SK-N-SH (cell line): Measurements from ENCODE around the gene PRKCQ. TPM values are rescaled to one million over a fixed set of nuclear protein-coding genes. Genes with fewer than 3 reads are reported as not detected.

Source experiments
- CTCF ChIA-PET: fragments of 300-600, 350-600 bp; formaldehyde crosslinking; extraction: SDS; loops from one replicate; lab custom pipeline; 2021; lab: Yijun Ruan, JAX
- POLR2A ChIA-PET: fragments of 350-600 bp; sonication (Branson Sonifier 250); formaldehyde crosslinking; extraction: SDS; loops from one replicate; lab custom pipeline; 2020; ENCODE audit warnings: antibody characterized with exemption, inconsistent platforms; lab: Yijun Ruan, JAX
- DNase-seq: peaks from one replicate; pipeline ENCODE4 v3.0.0; 2012
- H2AFZ ChIP-seq: fragments of 200-600 bp; sonication (generic); 2 replicates; pipeline ENCODE4 v1.8.1; 2016; ENCODE audit warnings: antibody characterized with exemption, mild to moderate bottlenecking, low read depth
- H3F3A ChIP-seq: fragments of 200-600 bp; sonication (generic); replicated peaks from 2 replicates; pipeline ENCODE3; 2016; ENCODE audit warnings: antibody characterized with exemption, mild to moderate bottlenecking; ENCODE audit not compliant: insufficient read depth
- H3K27ac ChIP-seq, 2 experiments: fragments of 200-500 bp in 1 of 2; fragments of 200-600 bp in 1 of 2; sonication (Bioruptor generic) in 1 of 2; sonication (generic), shearing (Covaris generic) in 1 of 2; 2 replicates each; pipeline versions ENCODE4 v1.5.1 to v1.6.1; 2014 to 2016; ENCODE audit warnings: low read depth in 2 of 2, inconsistent platforms in 1 of 2, low read length in 1 of 2, mild to moderate bottlenecking in 1 of 2, mixed read lengths in 1 of 2
- H3K27me3 ChIP-seq: fragments of 200-600 bp; sonication (generic), shearing (Covaris generic); 2 replicates; pipeline ENCODE4 v1.6.1; 2016; ENCODE audit warnings: mixed run types; ENCODE audit not compliant: insufficient read depth
- H3K36me3 ChIP-seq, 2 experiments: fragments of 200-500 bp in 1 of 2; fragments of 200-600 bp in 1 of 2; sonication (Bioruptor generic) in 1 of 2; sonication (generic) in 1 of 2; replicated peaks in 1 of 2; 2 replicates each; pipeline versions ENCODE3 to v1.5.1; 2014 to 2016; ENCODE audit warnings: low read length in 1 of 2, mild to moderate bottlenecking in 1 of 2; ENCODE audit not compliant: insufficient read depth in 2 of 2, control insufficient read depth in 1 of 2
- H3K4me1 ChIP-seq, 2 experiments: fragments of 200-500 bp in 1 of 2; fragments of 200-600 bp in 1 of 2; sonication (Bioruptor generic) in 1 of 2; sonication (generic), shearing (Covaris generic) in 1 of 2; 2 replicates each; pipeline versions ENCODE4 v1.5.1 to v1.6.1; 2014 to 2016; ENCODE audit warnings: low read depth in 1 of 2, low read length in 1 of 2, mixed run types in 1 of 2; ENCODE audit not compliant: insufficient read depth in 2 of 2, control insufficient read depth in 1 of 2
- H3K4me2 ChIP-seq: fragments of 200-600 bp; sonication (generic), shearing (Covaris generic); 2 replicates; pipeline ENCODE4 v1.6.1; 2017; ENCODE audit warnings: mixed run types
- H3K4me3 ChIP-seq, 2 experiments: fragments of 200-500 bp in 1 of 2; fragments of 200-600 bp in 1 of 2; sonication (Bioruptor generic) in 1 of 2; sonication (generic), shearing (Covaris generic) in 1 of 2; 2 replicates each; pipeline versions ENCODE4 v1.5.1 to v1.8.1; 2014 to 2016; ENCODE audit warnings: low read depth in 2 of 2, inconsistent platforms in 1 of 2, low read length in 1 of 2, mild to moderate bottlenecking in 1 of 2, mixed read lengths in 1 of 2, moderate library complexity in 1 of 2
- H3K79me2 ChIP-seq: fragments of 200-600 bp; sonication (generic); 2 replicates; pipeline ENCODE4 v1.8.1; 2017; ENCODE audit warnings: mild to moderate bottlenecking; ENCODE audit not compliant: insufficient read depth
- H3K9ac ChIP-seq: fragments of 200-600 bp; sonication (generic); 2 replicates; pipeline ENCODE4 v1.6.1; 2017; ENCODE audit warnings: mixed run types
- H3K9me2 ChIP-seq: fragments of 200-600 bp; sonication (generic); 2 replicates; pipeline ENCODE4 v1.6.1; 2017; ENCODE audit warnings: mixed run types
- H3K9me3 ChIP-seq: fragments of 200-600 bp; sonication (generic); 2 replicates; pipeline ENCODE4 v1.6.1; 2017; ENCODE audit warnings: mixed run types, mild to moderate bottlenecking, moderate library complexity
- H4K20me1 ChIP-seq: fragments of 200-600 bp; sonication (generic); 2 replicates; pipeline ENCODE4 v1.6.1; 2017; ENCODE audit warnings: mild to moderate bottlenecking, mixed run types; ENCODE audit not compliant: insufficient read depth
- EZH2phosphoT487 ChIP-seq: fragments of 200-600 bp; sonication (generic); IDR thresholded peaks from 2 replicates; pipeline ENCODE4 v1.6.1; 2017; ENCODE audit warnings: low read depth, mixed run types, mild to moderate bottlenecking, antibody characterized with exemption, moderate library complexity, borderline replicate concordance
- MEF2A ChIP-seq: IDR thresholded peaks from 2 replicates; pipeline ENCODE4 v1.4.0; 2012; ENCODE audit warnings: low read depth, borderline replicate concordance
- RCOR1 ChIP-seq: fragments of 150-350 bp; IDR thresholded peaks from 2 replicates; pipeline ENCODE4 v1.6.1; 2017; ENCODE audit warnings: antibody characterized with exemption, low read length
- SIN3A ChIP-seq: IDR thresholded peaks from 2 replicates; pipeline ENCODE4 v1.6.1; 2012; ENCODE audit warnings: low read depth, mild to moderate bottlenecking, low read length, moderate library complexity, borderline replicate concordance
- SMC3 ChIP-seq: IDR thresholded peaks from 2 replicates; pipeline ENCODE4 v1.6.1; 2012; ENCODE audit warnings: low read depth, low read length, improper control_type of control experiment
- TAF1 ChIP-seq: IDR thresholded peaks from 2 replicates; pipeline ENCODE4 v1.6.1; 2012; ENCODE audit warnings: low read depth, mild to moderate bottlenecking, low read length, moderate library complexity, borderline replicate concordance
- TEAD4 ChIP-seq: IDR thresholded peaks from 2 replicates; pipeline ENCODE4 v1.4.0; 2012; ENCODE audit warnings: mild to moderate bottlenecking, borderline replicate concordance; ENCODE audit not compliant: insufficient read depth
- WGBS: methylation state at CpG from one replicate; pipeline ENCODE4 v1.1.6; 2017; ENCODE audit warnings: low lambda C conversion rate; 5-methylcytosine and 5-hydroxymethylcytosine counted together
- polyA plus RNA-seq, 3 experiments: library from polyadenylated mRNA; depleted of rRNA; stranded (reverse); fragments of >200 nt; gene quantifications; 2 replicates each; pipeline ENCODE4 v1.2.3, GENCODE V29; 2012
- TF ChIP-seq, protein P1 (sequence below): IDR thresholded peaks from 2 replicates; pipeline ENCODE4 v1.4.0; 2012; ENCODE audit warnings: low read depth, borderline replicate concordance
- TF ChIP-seq, protein P2 (sequence below): IDR thresholded peaks from 2 replicates; pipeline ENCODE4 v1.4.0; 2012; ENCODE audit warnings: low read depth
- TF ChIP-seq, protein P3 (sequence below): IDR thresholded peaks from 2 replicates; pipeline ENCODE4 v1.4.0; 2012; ENCODE audit warnings: low read depth, borderline replicate concordance
- TF ChIP-seq, protein P4 (sequence below): fragments of 200-600 bp; sonication (generic); IDR thresholded peaks from 2 replicates; pipeline ENCODE4 v1.6.1; 2017; ENCODE audit warnings: antibody characterized with exemption, mild to moderate bottlenecking, moderate library complexity

The PRKCQ gene
- polyA plus RNA-seq, 1 of the 3 experiments (the other 2 are of a cell fraction) = 0.18 TPM

DNA sequence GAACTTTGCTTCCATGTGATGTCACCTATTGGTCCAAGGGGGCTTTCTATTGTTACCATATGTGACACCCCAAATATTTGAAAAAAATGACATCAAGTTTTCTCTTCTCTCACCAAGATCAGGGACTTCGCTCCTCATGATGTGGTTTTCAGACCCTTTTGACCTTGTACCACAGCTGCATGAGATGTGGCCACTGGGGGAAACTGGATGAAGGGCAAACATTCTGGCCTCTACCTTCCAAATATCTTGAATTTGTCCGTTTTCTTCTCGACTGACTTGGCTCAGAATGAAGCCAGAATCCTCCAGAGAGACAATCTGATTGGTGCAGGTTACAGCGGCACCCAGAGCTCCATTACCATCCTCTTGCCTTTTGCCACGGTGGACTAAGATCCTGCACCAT lies 122.7 kb downstream of the PRKCQ start:
- Histone ChIP-seq H3K4me2 (no peak overlapping the region), H2AFZ (no peak overlapping the region), H3F3A (no peaks in the 10 kb centered on the region), H3K4me3 (no peak overlapping the region), H3K27ac (no peak overlapping the region), H4K20me1 (no peaks in the 10 kb centered on the region), H3K4me1 (no peaks in the 10 kb centered on the region), H3K9ac (no peak overlapping the region), H3K9me3 (no peaks in the 10 kb centered on the region), H3K79me2 (no peaks in the 10 kb centered on the region), H3K36me3 (no peaks in the 10 kb centered on the region), H3K27me3 (no peaks in the 10 kb centered on the region), H3K9me2 (no peaks in the 10 kb centered on the region)
- TF ChIP-seq SIN3A = no peak
- 18% methylated on average over 5 of the region's 5 CpGs for WGBS
- no peak for DNase-seq
- ChIA-PET POLR2A (no interaction called here), CTCF (interaction anchor here (0.9 kb wide), 1 partner anchor 51 kb away, joined by 3 read pairs; no protein-coding TSS in a partner anchor)

DNA sequence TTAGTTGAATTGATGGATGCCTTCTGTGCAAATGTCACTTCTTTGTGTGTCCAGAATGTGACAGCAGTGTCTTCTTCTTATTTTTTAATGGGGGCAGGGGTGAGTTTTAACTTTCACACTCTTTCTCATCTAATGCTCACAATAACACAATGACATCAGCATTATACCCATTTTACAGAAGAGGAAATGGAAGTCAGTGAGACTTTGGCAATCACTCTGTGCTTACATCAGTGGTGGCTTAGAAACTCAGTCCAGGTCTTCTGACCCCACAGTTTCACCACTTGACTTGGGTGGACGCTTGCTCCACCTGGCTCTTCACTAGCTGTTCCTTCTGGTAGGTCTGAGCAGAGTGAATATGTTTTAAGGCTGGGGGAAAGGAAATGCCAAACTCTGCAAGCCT lies 124.0 kb downstream of the PRKCQ start:
- no peak overlapping the region for H3K9ac ChIP-seq
- H3K79me2 ChIP-seq = no peaks in the 10 kb centered on the region
- 42% methylated on average over 1 of the region's 1 CpG for WGBS
- no peak overlapping the region for H3K27ac ChIP-seq
- no peak overlapping the region for H3K4me3 ChIP-seq
- H3K9me3 ChIP-seq = no peaks in the 10 kb centered on the region
- no peaks in the 10 kb centered on the region for H3K36me3 ChIP-seq
- CTCF ChIA-PET = interaction anchor here (3.0 kb wide), 1 partner anchor 11 kb away, joined by 11 read pairs; no protein-coding TSS in a partner anchor
- POLR2A ChIA-PET = no interaction called here
- no peaks in the 10 kb centered on the region for H3F3A ChIP-seq
- H4K20me1 ChIP-seq = no peaks in the 10 kb centered on the region
- no peak for DNase-seq
- no peak overlapping the region for H3K4me2 ChIP-seq
- no peak for TF ChIP-seq TEAD4
- TF ChIP-seq, protein P1, sequence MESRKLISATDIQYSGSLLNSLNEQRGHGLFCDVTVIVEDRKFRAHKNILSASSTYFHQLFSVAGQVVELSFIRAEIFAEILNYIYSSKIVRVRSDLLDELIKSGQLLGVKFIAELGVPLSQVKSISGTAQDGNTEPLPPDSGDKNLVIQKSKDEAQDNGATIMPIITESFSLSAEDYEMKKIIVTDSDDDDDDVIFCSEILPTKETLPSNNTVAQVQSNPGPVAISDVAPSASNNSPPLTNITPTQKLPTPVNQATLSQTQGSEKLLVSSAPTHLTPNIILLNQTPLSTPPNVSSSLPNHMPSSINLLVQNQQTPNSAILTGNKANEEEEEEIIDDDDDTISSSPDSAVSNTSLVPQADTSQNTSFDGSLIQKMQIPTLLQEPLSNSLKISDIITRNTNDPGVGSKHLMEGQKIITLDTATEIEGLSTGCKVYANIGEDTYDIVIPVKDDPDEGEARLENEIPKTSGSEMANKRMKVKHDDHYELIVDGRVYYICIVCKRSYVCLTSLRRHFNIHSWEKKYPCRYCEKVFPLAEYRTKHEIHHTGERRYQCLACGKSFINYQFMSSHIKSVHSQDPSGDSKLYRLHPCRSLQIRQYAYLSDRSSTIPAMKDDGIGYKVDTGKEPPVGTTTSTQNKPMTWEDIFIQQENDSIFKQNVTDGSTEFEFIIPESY = no peak
- no peak for TF ChIP-seq RCOR1
- TF ChIP-seq TAF1 = no peak
- TF ChIP-seq, protein P2, sequence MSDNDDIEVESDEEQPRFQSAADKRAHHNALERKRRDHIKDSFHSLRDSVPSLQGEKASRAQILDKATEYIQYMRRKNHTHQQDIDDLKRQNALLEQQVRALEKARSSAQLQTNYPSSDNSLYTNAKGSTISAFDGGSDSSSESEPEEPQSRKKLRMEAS = no peak
- TF ChIP-seq MEF2A = no peak
- TF ChIP-seq, protein P3, sequence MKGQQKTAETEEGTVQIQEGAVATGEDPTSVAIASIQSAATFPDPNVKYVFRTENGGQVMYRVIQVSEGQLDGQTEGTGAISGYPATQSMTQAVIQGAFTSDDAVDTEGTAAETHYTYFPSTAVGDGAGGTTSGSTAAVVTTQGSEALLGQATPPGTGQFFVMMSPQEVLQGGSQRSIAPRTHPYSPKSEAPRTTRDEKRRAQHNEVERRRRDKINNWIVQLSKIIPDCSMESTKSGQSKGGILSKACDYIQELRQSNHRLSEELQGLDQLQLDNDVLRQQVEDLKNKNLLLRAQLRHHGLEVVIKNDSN = no peak
- no peak for TF ChIP-seq EZH2phosphoT487
- TF ChIP-seq SMC3 = no peak
- TF ChIP-seq, protein P4, sequence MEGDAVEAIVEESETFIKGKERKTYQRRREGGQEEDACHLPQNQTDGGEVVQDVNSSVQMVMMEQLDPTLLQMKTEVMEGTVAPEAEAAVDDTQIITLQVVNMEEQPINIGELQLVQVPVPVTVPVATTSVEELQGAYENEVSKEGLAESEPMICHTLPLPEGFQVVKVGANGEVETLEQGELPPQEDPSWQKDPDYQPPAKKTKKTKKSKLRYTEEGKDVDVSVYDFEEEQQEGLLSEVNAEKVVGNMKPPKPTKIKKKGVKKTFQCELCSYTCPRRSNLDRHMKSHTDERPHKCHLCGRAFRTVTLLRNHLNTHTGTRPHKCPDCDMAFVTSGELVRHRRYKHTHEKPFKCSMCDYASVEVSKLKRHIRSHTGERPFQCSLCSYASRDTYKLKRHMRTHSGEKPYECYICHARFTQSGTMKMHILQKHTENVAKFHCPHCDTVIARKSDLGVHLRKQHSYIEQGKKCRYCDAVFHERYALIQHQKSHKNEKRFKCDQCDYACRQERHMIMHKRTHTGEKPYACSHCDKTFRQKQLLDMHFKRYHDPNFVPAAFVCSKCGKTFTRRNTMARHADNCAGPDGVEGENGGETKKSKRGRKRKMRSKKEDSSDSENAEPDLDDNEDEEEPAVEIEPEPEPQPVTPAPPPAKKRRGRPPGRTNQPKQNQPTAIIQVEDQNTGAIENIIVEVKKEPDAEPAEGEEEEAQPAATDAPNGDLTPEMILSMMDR = no peak
- no peak overlapping the region for H2AFZ ChIP-seq
- no peaks in the 10 kb centered on the region for H3K9me2 ChIP-seq
- no peaks in the 10 kb centered on the region for H3K4me1 ChIP-seq
- no peaks in the 10 kb centered on the region for H3K27me3 ChIP-seq
